ENCODE data around the gene SIPA1L3. TPM values are rescaled to one million over a fixed set of nuclear protein-coding genes. Genes with fewer than 3 reads are reported as not detected.

Gene SIPA1L3
- polyA plus RNA-seq, 1 of the 3 experiments (the other 2 are of a cell fraction), result 11.6 TPM

- TF ChIP-seq JUND (IDR thresholded peaks at IDR 0.05), result no peak
- TF ChIP-seq RCOR1 (IDR thresholded peaks at IDR 0.05; ENCODE audit: low read length), result no peak
- Histone ChIP-seq H3K9me2 (no peaks in the 10 kb centered on the region), H3K4me3 (ENCODE audit: low read depth in 2 of 2, low read length in 1 of 2) (peak overlapping the region in 1 of 2 experiments; percentile 97; a peak in 1 of 4 replicates), H3K27me3 (ENCODE audit: insufficient read depth) (no peaks in the 10 kb centered on the region), H4K20me1 (ENCODE audit: insufficient read depth) (peaks cover 16% of the 10 kb centered on the region; the same call in 1 of the 2 replicates), H3K27ac (ENCODE audit: low read depth in 2 of 2, low read length in 1 of 2) (no peak overlapping the region), H3K79me2 (ENCODE audit: insufficient read depth) (peaks cover 76% of the 10 kb centered on the region), H3K9me3 (no peaks in the 10 kb centered on the region), H3K4me2 (peak overlapping the region; percentile 95; the same call in 1 of the 2 replicates), H3K4me1 (ENCODE audit: control insufficient read depth in 1 of 2, insufficient read depth in 2 of 2, low read depth in 1 of 2, low read length in 1 of 2) (peaks cover 4 to 16% of the 10 kb centered on the region in 2 experiments; a peak in 1 of 4 replicates), H3F3A (replicated peaks; ENCODE audit: insufficient read depth) (no peaks in the 10 kb centered on the region), H3K9ac (peak overlapping the region; percentile 21; the same call in 1 of the 2 replicates), H3K36me3 (replicated peaks in 1 of 2; ENCODE audit: control insufficient read depth in 1 of 2, insufficient read depth in 2 of 2, low read length in 1 of 2) (peaks cover 0 to 11% of the 10 kb centered on the region in 2 experiments), H2AFZ (ENCODE audit: low read depth) (no peak overlapping the region)
- WGBS (ENCODE audit: low lambda C conversion rate), result 77% methylated on average over 6 of the region's 6 CpGs
- DNase-seq, result no peak
- CTCF ChIA-PET, result interaction anchor here (0.7 to 1.4 kb wide), 2 partner anchors 14 to 187 kb away, joined by 3 to 5 read pairs; no protein-coding TSS in a partner anchor
- POLR2A ChIA-PET, result no interaction called here
Measured at GRCh38 chr19:37909661-37910199, 2.7 kb downstream of the SIPA1L3 start.

- Histone ChIP-seq H3F3A (replicated peaks; ENCODE audit: insufficient read depth) (no peaks in the 10 kb centered on the region), H3K9ac (no peak overlapping the region), H4K20me1 (ENCODE audit: insufficient read depth) (peaks cover 8% of the 10 kb centered on the region; the same call in 1 of the 2 replicates), H3K4me2 (no peak overlapping the region), H3K27me3 (ENCODE audit: insufficient read depth) (no peaks in the 10 kb centered on the region), H3K27ac (ENCODE audit: low read depth in 2 of 2, low read length in 1 of 2) (no peak overlapping the region), H3K4me3 (ENCODE audit: low read depth in 2 of 2, low read length in 1 of 2) (no peak overlapping the region), H3K79me2 (ENCODE audit: insufficient read depth) (peaks cover 100% of the 10 kb centered on the region), H3K36me3 (replicated peaks in 1 of 2; ENCODE audit: control insufficient read depth in 1 of 2, insufficient read depth in 2 of 2, low read length in 1 of 2) (peaks cover 0 to 7% of the 10 kb centered on the region in 2 experiments), H2AFZ (ENCODE audit: low read depth) (no peak overlapping the region), H3K9me3 (no peaks in the 10 kb centered on the region), H3K4me1 (ENCODE audit: control insufficient read depth in 1 of 2, insufficient read depth in 2 of 2, low read depth in 1 of 2, low read length in 1 of 2) (no peaks in the 10 kb centered on the region), H3K9me2 (no peaks in the 10 kb centered on the region)
- CTCF ChIA-PET, result interaction anchor here (1.5 kb wide), 1 partner anchor 73 kb away, joined by 3 read pairs; no protein-coding TSS in a partner anchor
- 96% methylated on average over 2 of the region's 2 CpGs for WGBS (ENCODE audit: low lambda C conversion rate)
- POLR2A ChIA-PET, result no interaction called here
- TF ChIP-seq YY1 (IDR thresholded peaks at IDR 0.05; ENCODE audit: low read depth), result no peak
- no peak for TF ChIP-seq ELF1 (IDR thresholded peaks at IDR 0.05)
- TF ChIP-seq RAD21 (IDR thresholded peaks at IDR 0.05; ENCODE audit: low read length), result no peak
- TF ChIP-seq MEF2A (IDR thresholded peaks at IDR 0.05; ENCODE audit: borderline replicate concordance, low read depth), result no peak
- no peak for TF ChIP-seq RFX5 (IDR thresholded peaks at IDR 0.05; ENCODE audit: low read length)
- no peak for TF ChIP-seq EP300 (IDR thresholded peaks at IDR 0.05; ENCODE audit: borderline replicate concordance in 1 of 2, low read depth in 1 of 2, low read length in 1 of 2)
- TF ChIP-seq TCF12 (IDR thresholded peaks at IDR 0.05), result no peak
- TF ChIP-seq MXI1 (IDR thresholded peaks at IDR 0.05; ENCODE audit: low read depth, low read length), result no peak
- DNase-seq, result no peak
Measured at GRCh38 chr19:37914908-37915307, 7.9 kb downstream of the SIPA1L3 start.

GRCh38 chr19:37920591-37921450 is 13.8 kb downstream of the SIPA1L3 start:
- peaks cover 100% of the 10 kb centered on the region for H3K79me2 ChIP-seq (ENCODE audit: insufficient read depth)
- peaks cover 0 to 20% of the 10 kb centered on the region in 2 experiments for H3K36me3 ChIP-seq (replicated peaks in 1 of 2; ENCODE audit: control insufficient read depth in 1 of 2, insufficient read depth in 2 of 2, low read length in 1 of 2)
- no peaks in the 10 kb centered on the region for H3F3A ChIP-seq (replicated peaks; ENCODE audit: insufficient read depth)
- H3K27me3 ChIP-seq (ENCODE audit: insufficient read depth), result no peaks in the 10 kb centered on the region
- no peaks in the 10 kb centered on the region for H3K9me2 ChIP-seq
- DNase-seq, result no peak
- peaks cover 8% of the 10 kb centered on the region; the same call in 1 of the 2 replicates for H4K20me1 ChIP-seq (ENCODE audit: insufficient read depth)
- H2AFZ ChIP-seq (ENCODE audit: low read depth), result no peak overlapping the region
- ChIA-PET CTCF (interaction anchor here (0.7 to 2.2 kb wide), 3 partner anchors 13 to 144 kb away, joined by 3 to 8 read pairs (median 3); no protein-coding TSS in a partner anchor), POLR2A (interaction anchor here (0.6 kb wide), 1 partner anchor 12 kb away, joined by 3 read pairs; no protein-coding TSS in a partner anchor)
- no peak overlapping the region for H3K27ac ChIP-seq (ENCODE audit: low read depth in 2 of 2, low read length in 1 of 2)
- H3K4me3 ChIP-seq (ENCODE audit: low read depth in 2 of 2, low read length in 1 of 2), result no peak overlapping the region
- H3K9ac ChIP-seq, result no peak overlapping the region
- no peaks in the 10 kb centered on the region for H3K4me1 ChIP-seq (ENCODE audit: control insufficient read depth in 1 of 2, insufficient read depth in 2 of 2, low read depth in 1 of 2, low read length in 1 of 2)
- H3K9me3 ChIP-seq, result no peaks in the 10 kb centered on the region
- no peak overlapping the region for H3K4me2 ChIP-seq
- 94% methylated on average over 23 of the region's 23 CpGs for WGBS (ENCODE audit: low lambda C conversion rate)
- TF ChIP-seq ZBTB33 (IDR thresholded peaks at IDR 0.05; ENCODE audit: borderline replicate concordance, low read depth) (no peak), FOXJ3 (CRISPR knock-in tag; IDR thresholded peaks at IDR 0.05) (no peak), MXI1 (IDR thresholded peaks at IDR 0.05; ENCODE audit: low read depth, low read length) (no peak), REST (IDR thresholded peaks at IDR 0.05; ENCODE audit: low read depth, low read length) (no peak)

All from SK-N-SH (cell line).